Measurements from ENCODE around the gene STIP1. TPM values are rescaled to one million over a fixed set of nuclear protein-coding genes. Genes with fewer than 3 reads are reported as not detected.

STIP1 gene
- polyA plus RNA-seq, 1 donor from 2014 or later, result 161 TPM

GRCh38 chr11:64153812-64154211 lies 32.2 kb upstream of the STIP1 start:
- TF ChIP-seq EP300 (conservative IDR thresholded peaks at IDR 0.05; ENCODE audit: poor library complexity, severe bottlenecking) (no peak), SMC3 (conservative IDR thresholded peaks at IDR 0.05; ENCODE audit: poor library complexity) (no peak), CTCF (IDR thresholded peaks at IDR 0.05; ENCODE audit: poor library complexity, severe bottlenecking) (no peak), MXI1 (conservative IDR thresholded peaks at IDR 0.05; ENCODE audit: poor library complexity, severe bottlenecking) (no peak), TAF1 (IDR thresholded peaks at IDR 0.05; ENCODE audit: low read depth) (no peak), RAD21 (conservative IDR thresholded peaks at IDR 0.05) (no peak), EZH2 (IDR thresholded peaks at IDR 0.05; ENCODE audit: borderline replicate concordance, insufficient read depth, low read length, poor library complexity, severe bottlenecking) (no peak), POLR2AphosphoS5 (IDR thresholded peaks at IDR 0.05) (no peak)
- TF ChIP-seq, protein P1, sequence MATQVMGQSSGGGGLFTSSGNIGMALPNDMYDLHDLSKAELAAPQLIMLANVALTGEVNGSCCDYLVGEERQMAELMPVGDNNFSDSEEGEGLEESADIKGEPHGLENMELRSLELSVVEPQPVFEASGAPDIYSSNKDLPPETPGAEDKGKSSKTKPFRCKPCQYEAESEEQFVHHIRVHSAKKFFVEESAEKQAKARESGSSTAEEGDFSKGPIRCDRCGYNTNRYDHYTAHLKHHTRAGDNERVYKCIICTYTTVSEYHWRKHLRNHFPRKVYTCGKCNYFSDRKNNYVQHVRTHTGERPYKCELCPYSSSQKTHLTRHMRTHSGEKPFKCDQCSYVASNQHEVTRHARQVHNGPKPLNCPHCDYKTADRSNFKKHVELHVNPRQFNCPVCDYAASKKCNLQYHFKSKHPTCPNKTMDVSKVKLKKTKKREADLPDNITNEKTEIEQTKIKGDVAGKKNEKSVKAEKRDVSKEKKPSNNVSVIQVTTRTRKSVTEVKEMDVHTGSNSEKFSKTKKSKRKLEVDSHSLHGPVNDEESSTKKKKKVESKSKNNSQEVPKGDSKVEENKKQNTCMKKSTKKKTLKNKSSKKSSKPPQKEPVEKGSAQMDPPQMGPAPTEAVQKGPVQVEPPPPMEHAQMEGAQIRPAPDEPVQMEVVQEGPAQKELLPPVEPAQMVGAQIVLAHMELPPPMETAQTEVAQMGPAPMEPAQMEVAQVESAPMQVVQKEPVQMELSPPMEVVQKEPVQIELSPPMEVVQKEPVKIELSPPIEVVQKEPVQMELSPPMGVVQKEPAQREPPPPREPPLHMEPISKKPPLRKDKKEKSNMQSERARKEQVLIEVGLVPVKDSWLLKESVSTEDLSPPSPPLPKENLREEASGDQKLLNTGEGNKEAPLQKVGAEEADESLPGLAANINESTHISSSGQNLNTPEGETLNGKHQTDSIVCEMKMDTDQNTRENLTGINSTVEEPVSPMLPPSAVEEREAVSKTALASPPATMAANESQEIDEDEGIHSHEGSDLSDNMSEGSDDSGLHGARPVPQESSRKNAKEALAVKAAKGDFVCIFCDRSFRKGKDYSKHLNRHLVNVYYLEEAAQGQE (IDR thresholded peaks at IDR 0.05; ENCODE audit: borderline replicate concordance), result no peak
- H3K27ac ChIP-seq (ENCODE audit: low read length), result no peak overlapping the region
- H3K9me3 ChIP-seq (ENCODE audit: low read length), result no peaks in the 10 kb centered on the region

GRCh38 chr11:64156235-64157011 lies 29.5 kb upstream of the STIP1 start:
- H3K4me2 ChIP-seq (ENCODE audit: low read length), result no peak overlapping the region
- no peaks in the 10 kb centered on the region for H3K9me3 ChIP-seq (ENCODE audit: low read length)
- H3K9me2 ChIP-seq (ENCODE audit: insufficient read depth, low read length), result no peaks in the 10 kb centered on the region
- no peak overlapping the region for H3K4me3 ChIP-seq (ENCODE audit: low read length)
- no peak overlapping the region for H3K9ac ChIP-seq (ENCODE audit: low read length)
- H3K79me2 ChIP-seq (replicated peaks; ENCODE audit: insufficient read depth, low read length), result no peaks in the 10 kb centered on the region
- H3K36me3 ChIP-seq (ENCODE audit: insufficient read depth, low read length), result no peaks in the 10 kb centered on the region
- TF ChIP-seq POLR2AphosphoS5 (IDR thresholded peaks at IDR 0.05) (no peak), EP300 (conservative IDR thresholded peaks at IDR 0.05; ENCODE audit: poor library complexity, severe bottlenecking) (no peak), MXI1 (conservative IDR thresholded peaks at IDR 0.05; ENCODE audit: poor library complexity, severe bottlenecking) (no peak), SMC3 (conservative IDR thresholded peaks at IDR 0.05; ENCODE audit: poor library complexity) (no peak), CTCF (IDR thresholded peaks at IDR 0.05; ENCODE audit: poor library complexity, severe bottlenecking) (no peak), EZH2 (IDR thresholded peaks at IDR 0.05; ENCODE audit: borderline replicate concordance, insufficient read depth, low read length, poor library complexity, severe bottlenecking) (no peak), TAF1 (IDR thresholded peaks at IDR 0.05; ENCODE audit: low read depth) (no peak), RAD21 (conservative IDR thresholded peaks at IDR 0.05) (no peak)
- TF ChIP-seq, protein P1 (IDR thresholded peaks at IDR 0.05; ENCODE audit: borderline replicate concordance), result no peak
- H3K27ac ChIP-seq (ENCODE audit: low read length), result no peak overlapping the region
- no peaks in the 10 kb centered on the region for H3F3A ChIP-seq (ENCODE audit: insufficient read depth, low read length, poor library complexity, severe bottlenecking)
- no peak overlapping the region for H2AFZ ChIP-seq (ENCODE audit: low read depth, low read length)
- H4K20me1 ChIP-seq (ENCODE audit: insufficient read depth), result no peaks in the 10 kb centered on the region
- H3K27me3 ChIP-seq (ENCODE audit: insufficient read depth, low read depth, low read length), result no peaks in the 10 kb centered on the region

More at GRCh38 chr11:64153812-64154211, 32.2 kb upstream of the STIP1 start:
- Histone ChIP-seq H3K4me3 (ENCODE audit: low read length) (no peak overlapping the region), H3K9ac (ENCODE audit: low read length) (no peak overlapping the region), H3K4me2 (ENCODE audit: low read length) (no peak overlapping the region), H3K36me3 (ENCODE audit: insufficient read depth, low read length) (no peaks in the 10 kb centered on the region), H2AFZ (ENCODE audit: low read depth, low read length) (no peak overlapping the region), H3F3A (ENCODE audit: insufficient read depth, low read length, poor library complexity, severe bottlenecking) (no peaks in the 10 kb centered on the region), H4K20me1 (ENCODE audit: insufficient read depth) (no peaks in the 10 kb centered on the region), H3K79me2 (replicated peaks; ENCODE audit: insufficient read depth, low read length) (no peaks in the 10 kb centered on the region), H3K27me3 (ENCODE audit: insufficient read depth, low read depth, low read length) (no peaks in the 10 kb centered on the region), H3K9me2 (ENCODE audit: insufficient read depth, low read length) (no peaks in the 10 kb centered on the region)
